Activated B cell treated with CpG ODN at 0.5 μM for 24 hours (primary cell): ENCODE measurements around the gene SSTR3. TPM values are rescaled to one million over a fixed set of nuclear protein-coding genes. Genes with fewer than 3 reads are reported as not detected.
"Not testable (repeated sequence)": the region's sequence is repeated elsewhere in the genome, so short reads cannot be mapped to it uniquely, and the experiment has no call there.

Experiments used
- ATAC-seq: fragments of 200-7000 bp; cut with Tn5 transposase; one replicate; pipeline ENCODE4 v1.10.0; 2021; ENCODE audit warnings: low read depth, mild to moderate bottlenecking, moderate library complexity
- CTCF ChIA-PET: fragments of 350-600 bp; sonication (Branson Sonifier 250); formaldehyde crosslinking; loops from one replicate; lab custom pipeline; 2021; ENCODE audit warnings: antibody characterized with exemption; lab: Charles Lee
- POLR2A ChIA-PET: fragments of 350-600 bp; sonication (Branson Sonifier 250); formaldehyde crosslinking; loops from one replicate; lab custom pipeline; 2021; ENCODE audit warnings: antibody characterized with exemption; lab: Charles Lee
- DNase-seq: peaks from one replicate; pipeline ENCODE4 v3.0.0; 2022
- H3K27ac Mint-ChIP-seq: one replicate; pipeline ENCODE4 v1.8.0; 2020; ENCODE audit warnings: mixed read lengths
- H3K27me3 Mint-ChIP-seq: one replicate; pipeline ENCODE4 v1.8.0; 2021; ENCODE audit warnings: mixed read lengths
- H3K36me3 Mint-ChIP-seq: one replicate; pipeline ENCODE4 v1.8.0; 2021; ENCODE audit warnings: low read depth, mixed read lengths
- H3K4me1 Mint-ChIP-seq: one replicate; pipeline ENCODE4 v1.8.0; 2021; ENCODE audit warnings: mixed read lengths
- H3K4me3 Mint-ChIP-seq: one replicate; pipeline ENCODE4 v1.8.0; 2020; ENCODE audit warnings: mild to moderate bottlenecking, mixed read lengths
- H3K9me3 Mint-ChIP-seq: one replicate; pipeline ENCODE4 v1.8.0; 2020; ENCODE audit warnings: mixed read lengths
- intact Hi-C: fragments of 100-400 bp; cut with micrococcal nuclease; formaldehyde crosslinking; loops from one replicate; pipeline ENCODE4 v1.15.1; 2024
- total RNA-seq: library from RNA; stranded (reverse); gene quantifications from 2 replicates; pipeline ENCODE4 v1.2.3, GENCODE V29; 2022
- TF ChIP-seq, protein P1 (sequence below): fragments of 200-600 bp; IDR thresholded peaks from one replicate; pipeline ENCODE4 v1.8.0; 2022; ENCODE audit warnings: antibody characterized with exemption, mild to moderate bottlenecking

SSTR3 gene
- total RNA-seq, 1 donor from 2014 or later: 1.8 TPM

DNA sequence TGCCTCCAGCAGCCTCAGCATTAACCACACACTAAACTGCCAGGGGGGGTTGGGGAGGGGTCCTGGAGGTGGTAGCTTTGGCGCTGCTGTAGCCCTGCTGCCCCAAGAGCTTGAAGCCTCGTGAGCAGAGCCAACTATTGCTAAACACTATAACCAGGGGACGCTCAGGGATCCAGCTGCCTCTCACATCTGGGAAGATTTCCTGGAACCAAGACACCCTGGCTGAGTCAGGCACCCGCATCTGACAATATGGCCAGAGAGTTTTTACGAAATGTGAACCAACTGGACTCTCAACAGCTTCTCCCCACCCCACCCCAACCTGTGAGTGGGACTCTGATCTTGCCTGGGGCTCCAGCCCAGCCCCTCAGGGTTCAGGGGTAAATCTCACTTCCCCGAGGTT lies 38.6 kb downstream of the SSTR3 start:
- Mint-ChIP-seq H3K27me3 (peaks cover 8% of the 10 kb centered on the region), H3K27ac (no peak overlapping the region)
- CTCF ChIA-PET: interaction anchor here (1.3 to 1.4 kb wide), 2 partner anchors 26 to 94 kb away, joined by 3 to 6 read pairs; no protein-coding TSS in a partner anchor

GRCh38 chr22:37172266-37173245 lies 39.7 kb downstream of the SSTR3 start:
- Mint-ChIP-seq H3K4me1 (peaks cover 10% of the 10 kb centered on the region), H3K36me3 (no peaks in the 10 kb centered on the region), H3K4me3 (no peak overlapping the region), H3K27ac (no peak overlapping the region), H3K9me3 (no peaks in the 10 kb centered on the region), H3K27me3 (peaks cover 8% of the 10 kb centered on the region)
- TF ChIP-seq, protein P1, sequence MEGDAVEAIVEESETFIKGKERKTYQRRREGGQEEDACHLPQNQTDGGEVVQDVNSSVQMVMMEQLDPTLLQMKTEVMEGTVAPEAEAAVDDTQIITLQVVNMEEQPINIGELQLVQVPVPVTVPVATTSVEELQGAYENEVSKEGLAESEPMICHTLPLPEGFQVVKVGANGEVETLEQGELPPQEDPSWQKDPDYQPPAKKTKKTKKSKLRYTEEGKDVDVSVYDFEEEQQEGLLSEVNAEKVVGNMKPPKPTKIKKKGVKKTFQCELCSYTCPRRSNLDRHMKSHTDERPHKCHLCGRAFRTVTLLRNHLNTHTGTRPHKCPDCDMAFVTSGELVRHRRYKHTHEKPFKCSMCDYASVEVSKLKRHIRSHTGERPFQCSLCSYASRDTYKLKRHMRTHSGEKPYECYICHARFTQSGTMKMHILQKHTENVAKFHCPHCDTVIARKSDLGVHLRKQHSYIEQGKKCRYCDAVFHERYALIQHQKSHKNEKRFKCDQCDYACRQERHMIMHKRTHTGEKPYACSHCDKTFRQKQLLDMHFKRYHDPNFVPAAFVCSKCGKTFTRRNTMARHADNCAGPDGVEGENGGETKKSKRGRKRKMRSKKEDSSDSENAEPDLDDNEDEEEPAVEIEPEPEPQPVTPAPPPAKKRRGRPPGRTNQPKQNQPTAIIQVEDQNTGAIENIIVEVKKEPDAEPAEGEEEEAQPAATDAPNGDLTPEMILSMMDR: no peak
- ChIA-PET POLR2A (no interaction called here), CTCF (interaction anchor here (1.4 kb wide), 1 partner anchor 27 kb away, joined by 6 read pairs; no protein-coding TSS in a partner anchor)
- intact Hi-C loops: no loop called here
- ATAC-seq: no peak
- DNase-seq: peak; percentile 5

More for the DNA sequence above, 38.6 kb downstream of the SSTR3 start:
- TF ChIP-seq, protein P1: no peak
- POLR2A ChIA-PET: interaction anchor here (0.9 kb wide), 1 partner anchor 10 kb away, joined by 3 read pairs; no protein-coding TSS in a partner anchor
- intact Hi-C loops: no loop called here
- Mint-ChIP-seq H3K9me3 (no peaks in the 10 kb centered on the region), H3K36me3 (no peaks in the 10 kb centered on the region), H3K4me3 (no peak overlapping the region), H3K4me1 (peaks cover 10% of the 10 kb centered on the region)
- ATAC-seq: no peak
- DNase-seq: peak; percentile 1

GRCh38 chr22:37171662-37172061 lies 40.6 kb downstream of the SSTR3 start:
- TF ChIP-seq, protein P1: no peak
- peaks cover 10% of the 10 kb centered on the region for H3K4me1 Mint-ChIP-seq
- H3K27me3 Mint-ChIP-seq: peaks cover 6% of the 10 kb centered on the region

DNA sequence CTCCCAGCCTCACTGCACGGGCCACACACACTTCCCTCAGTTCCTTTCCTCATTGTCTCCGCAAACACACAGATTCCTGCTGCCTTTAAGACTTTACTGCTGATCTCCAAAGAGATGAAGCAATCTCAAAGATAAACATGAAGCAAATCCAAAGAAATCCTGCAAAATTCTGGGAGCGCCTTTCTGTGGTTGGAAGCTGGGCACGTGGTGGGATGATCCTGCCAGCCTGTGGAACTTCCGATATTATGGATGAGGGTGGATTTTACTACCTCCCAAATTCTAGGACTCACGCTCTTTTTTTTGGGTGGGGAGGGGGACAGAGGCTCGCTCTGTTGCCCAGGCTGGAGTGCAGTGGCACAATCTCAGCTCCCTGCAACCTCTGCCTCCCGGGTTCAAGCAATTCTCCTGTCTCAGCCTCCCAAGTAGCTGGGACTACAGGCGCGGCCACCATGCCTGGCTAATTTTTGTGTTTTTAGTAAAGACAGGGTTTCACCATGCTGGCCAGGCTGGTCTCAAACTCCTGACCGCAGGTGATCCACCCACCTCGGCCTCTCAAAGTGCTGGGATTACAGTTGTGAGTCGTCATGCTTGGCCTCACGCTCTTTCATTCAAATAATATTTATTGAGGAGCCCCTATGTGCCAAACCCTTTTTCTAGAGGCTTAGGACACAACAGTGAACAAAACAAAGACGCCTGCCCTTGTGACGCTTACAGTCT lies 41.4 kb downstream of the SSTR3 start:
- H3K4me3 Mint-ChIP-seq, H3K27ac Mint-ChIP-seq, intact Hi-C loops, H3K36me3 Mint-ChIP-seq, H3K27me3 Mint-ChIP-seq, POLR2A ChIA-PET, H3K9me3 Mint-ChIP-seq, H3K4me1 Mint-ChIP-seq, ATAC-seq, DNase-seq: not testable (repeated sequence)
- CTCF ChIA-PET: interaction anchor here (0.9 kb wide), 1 partner anchor 286 kb away, joined by 3 read pairs; no protein-coding TSS in a partner anchor

More at GRCh38 chr22:37171662-37172061, 40.6 kb downstream of the SSTR3 start:
- intact Hi-C loops: no loop called here
- H3K4me3 Mint-ChIP-seq: no peak overlapping the region
- ChIA-PET CTCF (no interaction called here), POLR2A (no interaction called here)
- no peaks in the 10 kb centered on the region for H3K36me3 Mint-ChIP-seq
- no peak for ATAC-seq
- no peak overlapping the region for H3K27ac Mint-ChIP-seq
- H3K9me3 Mint-ChIP-seq: no peaks in the 10 kb centered on the region
- no peak for DNase-seq

DNA sequence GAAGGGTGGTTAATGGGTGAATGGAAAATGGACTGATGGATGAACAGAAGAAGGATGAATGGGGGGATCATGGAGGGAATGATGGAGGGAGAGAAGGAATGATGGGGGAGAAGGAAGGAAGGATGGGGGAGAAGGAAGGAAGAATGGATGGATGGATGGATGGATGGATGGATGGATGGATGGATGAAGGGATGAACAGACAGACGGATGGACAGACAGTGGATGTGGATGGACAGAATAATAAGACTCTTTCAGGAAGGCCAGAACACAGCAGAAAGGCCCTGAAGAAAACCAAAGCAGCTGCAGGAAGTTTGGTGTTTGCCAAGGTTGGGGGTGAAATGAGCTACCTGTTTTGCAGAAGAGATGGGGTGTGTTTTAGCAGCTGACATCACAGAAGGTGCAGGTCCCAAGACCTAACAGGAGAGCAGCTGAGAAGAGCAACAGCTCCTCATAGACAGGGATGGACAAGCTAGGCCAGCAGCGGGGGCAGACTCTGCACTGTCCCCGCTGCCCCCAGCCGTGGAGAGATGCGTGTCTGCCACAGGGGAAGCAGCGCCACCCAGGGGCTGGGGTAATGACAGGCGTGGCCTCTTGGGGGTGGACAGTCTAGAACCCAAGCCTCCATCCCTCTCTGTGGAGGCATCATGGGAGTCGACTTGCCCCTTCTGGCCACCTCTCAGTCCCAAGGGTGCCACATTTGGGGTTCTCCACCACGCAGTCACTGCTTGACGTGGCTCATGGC lies 42.2 kb downstream of the SSTR3 start:
- H3K27ac Mint-ChIP-seq: no peak overlapping the region
- H3K4me1 Mint-ChIP-seq: peaks cover 9% of the 10 kb centered on the region
- no peaks in the 10 kb centered on the region for H3K27me3 Mint-ChIP-seq
- no peaks in the 10 kb centered on the region for H3K36me3 Mint-ChIP-seq
- CTCF ChIA-PET: interaction anchor here (0.9 kb wide), 1 partner anchor 287 kb away, joined by 3 read pairs; no protein-coding TSS in a partner anchor
- H3K9me3 Mint-ChIP-seq: no peaks in the 10 kb centered on the region
- POLR2A ChIA-PET: no interaction called here
- no peak overlapping the region for H3K4me3 Mint-ChIP-seq
- peak; percentile 12 for DNase-seq
- TF ChIP-seq, protein P1: no peak
- intact Hi-C loops: no loop called here
- no peak for ATAC-seq
